Measurements from ENCODE around the gene INPP5E. TPM values are rescaled to one million over a fixed set of nuclear protein-coding genes. Genes with fewer than 3 reads are reported as not detected.

INPP5E gene
- total and polyA plus RNA-seq, 12 donors: 6.6 to 16.8 (median 9.3) TPM

DNA sequence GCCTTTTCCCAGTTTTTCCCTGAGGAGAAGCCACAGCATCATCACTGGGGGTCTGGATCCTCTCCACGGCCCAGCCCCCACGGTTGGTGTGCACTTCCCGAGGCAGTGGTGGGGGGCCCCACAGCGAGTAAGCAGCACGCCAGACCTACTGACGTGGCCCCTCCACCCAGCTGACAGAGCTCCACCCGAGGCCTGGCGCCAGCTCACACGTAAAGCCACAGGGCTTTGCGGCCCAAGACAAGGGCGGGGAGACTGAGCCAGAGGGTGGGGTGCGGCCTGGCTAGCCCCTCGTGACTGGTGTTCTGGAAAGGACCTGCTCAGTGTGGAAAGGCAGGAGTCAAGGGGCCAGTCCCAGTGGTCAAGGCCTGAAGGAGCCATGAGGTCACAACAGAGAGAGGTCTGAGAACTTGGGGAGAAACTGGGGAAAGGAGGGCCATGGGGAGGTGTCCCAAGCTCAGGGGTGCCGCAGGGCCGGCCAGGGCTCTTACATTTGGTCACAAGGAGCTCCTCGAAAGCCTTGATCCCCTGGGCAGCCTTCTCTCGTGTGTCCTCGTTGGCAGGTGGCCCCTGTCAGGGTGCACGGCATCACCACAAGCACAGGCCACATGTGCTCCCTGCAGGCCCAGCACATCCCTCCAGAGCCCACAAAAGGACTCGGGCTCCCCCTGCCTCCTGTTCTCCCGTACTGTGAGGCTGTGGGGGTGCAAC lies 45.2 kb downstream of the INPP5E start:
- TF ChIP-seq, protein P1, sequence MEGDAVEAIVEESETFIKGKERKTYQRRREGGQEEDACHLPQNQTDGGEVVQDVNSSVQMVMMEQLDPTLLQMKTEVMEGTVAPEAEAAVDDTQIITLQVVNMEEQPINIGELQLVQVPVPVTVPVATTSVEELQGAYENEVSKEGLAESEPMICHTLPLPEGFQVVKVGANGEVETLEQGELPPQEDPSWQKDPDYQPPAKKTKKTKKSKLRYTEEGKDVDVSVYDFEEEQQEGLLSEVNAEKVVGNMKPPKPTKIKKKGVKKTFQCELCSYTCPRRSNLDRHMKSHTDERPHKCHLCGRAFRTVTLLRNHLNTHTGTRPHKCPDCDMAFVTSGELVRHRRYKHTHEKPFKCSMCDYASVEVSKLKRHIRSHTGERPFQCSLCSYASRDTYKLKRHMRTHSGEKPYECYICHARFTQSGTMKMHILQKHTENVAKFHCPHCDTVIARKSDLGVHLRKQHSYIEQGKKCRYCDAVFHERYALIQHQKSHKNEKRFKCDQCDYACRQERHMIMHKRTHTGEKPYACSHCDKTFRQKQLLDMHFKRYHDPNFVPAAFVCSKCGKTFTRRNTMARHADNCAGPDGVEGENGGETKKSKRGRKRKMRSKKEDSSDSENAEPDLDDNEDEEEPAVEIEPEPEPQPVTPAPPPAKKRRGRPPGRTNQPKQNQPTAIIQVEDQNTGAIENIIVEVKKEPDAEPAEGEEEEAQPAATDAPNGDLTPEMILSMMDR (IDR thresholded peaks at IDR 0.05): no peak
- Histone ChIP-seq H3K36me3 (peaks cover 0 to 87% (median 59%) of the 10 kb centered on the region in 9 donors), H3K9me3 (no peaks in the 10 kb centered on the region), H3K4me1 (peaks cover 7 to 15% (median 10%) of the 10 kb centered on the region in 9 donors), H3K27me3 (no peaks in the 10 kb centered on the region), H3K27ac (no peak overlapping the region), H3K4me3 (no peak overlapping the region)
- no peak for DNase-seq
- intact Hi-C loops (cut with DNase I): loop anchor here in 1 of 10 donors (5.0 kb wide), 1 partner anchor 62 kb away; no protein-coding TSS in a partner anchor
- 91 to 96% methylated on average over 21 of the region's 21 CpGs for WGBS, 2 donors
- peak in 1 of 8 donors; percentile 10 for ATAC-seq

DNA sequence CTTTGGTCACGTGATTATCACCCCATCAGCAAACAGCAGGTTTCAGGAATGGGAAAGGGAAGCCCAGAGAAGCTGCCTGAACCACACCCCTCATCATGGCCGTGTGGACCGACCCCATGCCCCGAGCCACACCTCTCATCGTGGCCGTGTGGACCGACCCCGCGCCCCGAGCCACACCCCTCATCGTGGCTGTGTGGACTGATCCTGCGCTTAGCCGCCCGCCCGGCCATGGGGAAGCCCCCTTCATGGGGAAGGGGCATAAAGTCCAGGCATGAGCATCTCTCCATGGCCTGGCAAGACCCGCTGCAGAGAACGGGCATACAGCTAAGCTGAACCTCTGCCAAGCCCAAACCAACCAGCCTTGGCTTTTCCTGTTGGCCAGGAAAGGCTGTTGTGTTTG lies 46.1 kb downstream of the INPP5E start:
- whole genome bisulfite sequencing, 2 donors: 88 to 91% methylated on average over 17 of the region's 17 CpGs

DNA sequence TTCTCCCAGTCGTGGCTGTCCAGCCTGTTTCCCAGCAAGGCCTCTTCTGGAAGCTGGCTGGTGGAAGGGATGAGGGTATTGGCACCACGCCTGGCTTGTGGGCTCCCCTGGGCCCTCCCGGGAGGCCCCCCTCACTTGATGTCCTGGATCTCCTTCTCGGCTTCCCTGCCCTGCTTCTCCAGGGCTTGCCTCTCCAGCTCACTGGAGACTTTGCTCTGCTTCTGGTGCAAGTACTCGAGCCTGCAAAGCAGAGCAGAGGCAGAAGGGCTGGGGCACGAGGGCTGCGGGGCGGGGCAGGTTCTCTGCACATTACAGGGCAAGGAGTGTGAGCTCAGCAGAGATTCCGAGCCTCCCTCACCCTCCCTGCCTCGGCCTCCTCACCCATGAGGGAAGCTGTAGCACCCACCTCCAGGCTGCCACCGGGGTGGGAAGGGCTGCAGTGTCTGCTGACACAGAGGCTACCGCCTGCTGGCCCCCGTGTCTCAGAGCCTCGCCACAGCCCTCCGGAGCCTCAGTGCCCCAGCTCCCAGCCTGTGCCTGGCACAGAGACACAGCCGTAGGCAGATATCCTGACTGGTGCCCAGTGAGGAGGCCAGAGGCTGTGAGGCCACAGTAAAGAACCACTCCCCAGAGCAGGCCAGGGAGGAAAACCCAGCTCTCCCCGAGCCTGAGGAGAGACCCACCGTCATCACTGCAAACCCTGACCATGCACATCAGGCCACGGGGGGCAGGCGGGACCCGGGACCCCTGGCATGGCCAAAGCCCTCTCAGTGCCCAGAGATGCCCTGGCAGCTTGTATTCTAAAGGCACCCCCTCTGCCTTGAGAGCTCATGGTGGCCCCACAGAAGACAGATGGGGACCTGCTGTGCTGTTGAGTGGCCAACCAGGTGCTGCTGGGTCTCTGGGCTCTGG lies 46.9 kb downstream of the INPP5E start:
- ATAC-seq: no peak
- Histone ChIP-seq H3K4me3 (no peak overlapping the region), H3K36me3 (peaks cover 3 to 98% (median 68%) of the 10 kb centered on the region in 9 donors), H3K4me1 (no peaks in the 10 kb centered on the region), H3K27ac (no peak overlapping the region), H3K27me3 (no peaks in the 10 kb centered on the region), H3K9me3 (no peaks in the 10 kb centered on the region)
- TF ChIP-seq, protein P1 (IDR thresholded peaks at IDR 0.05): no peak
- intact Hi-C loops (cut with DNase I): no loop called here
- no peak for DNase-seq
- 79 to 80% methylated on average over 21 of the region's 21 CpGs for WGBS, 2 donors

More for the DNA sequence above, 46.1 kb downstream of the INPP5E start:
- ATAC-seq (no peak), DNase-seq (no peak)
- no peak overlapping the region for H3K4me3 ChIP-seq
- H3K4me1 ChIP-seq: peaks cover 0 to 6% (median under 1%) of the 10 kb centered on the region in 9 donors
- peaks cover 0 to 96% (median 60%) of the 10 kb centered on the region in 9 donors for H3K36me3 ChIP-seq
- H3K27ac ChIP-seq: no peak overlapping the region
- intact Hi-C loops (cut with DNase I): no loop called here
- no peaks in the 10 kb centered on the region for H3K27me3 ChIP-seq
- H3K9me3 ChIP-seq: no peaks in the 10 kb centered on the region
- TF ChIP-seq, protein P1 (IDR thresholded peaks at IDR 0.05): no peak

DNA sequence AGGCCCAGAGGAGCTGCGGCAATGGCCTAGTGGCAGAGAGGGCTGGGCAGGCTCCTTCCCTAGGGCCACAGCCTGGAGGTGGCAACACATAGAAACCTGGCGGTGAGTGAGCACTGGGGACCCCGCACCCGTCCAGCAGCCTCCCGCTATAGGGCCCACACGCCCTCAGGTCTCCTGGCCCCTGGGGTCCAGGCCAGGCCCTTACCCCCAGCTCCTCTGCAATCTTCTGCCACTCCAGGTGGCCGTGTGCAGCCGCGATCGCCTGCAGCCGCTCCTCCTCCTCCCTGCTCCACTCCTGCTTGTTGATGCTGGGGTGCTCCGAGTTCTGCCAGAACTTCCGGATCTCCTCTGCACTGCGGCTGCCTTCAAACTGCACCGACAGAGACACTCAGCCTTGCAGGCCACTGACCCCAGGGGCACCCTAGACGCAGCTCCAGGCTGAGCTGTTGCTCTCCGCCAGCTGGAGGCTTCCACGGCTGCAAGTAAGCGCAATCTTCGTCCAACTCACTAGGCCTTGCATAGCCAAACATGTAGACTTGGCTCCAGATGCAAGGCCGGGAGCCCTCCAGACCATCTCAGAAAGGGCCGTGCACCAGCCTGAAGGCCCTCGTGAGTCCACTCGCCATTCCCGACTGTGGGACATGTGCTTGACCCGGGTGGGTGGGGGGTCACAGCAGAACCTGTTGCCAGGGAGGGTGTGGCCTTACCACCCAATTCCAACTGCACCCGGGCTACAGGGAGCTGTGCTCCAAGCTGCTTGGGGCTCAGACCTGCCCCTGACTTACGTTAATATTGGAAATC lies 47.7 kb downstream of the INPP5E start:
- no peak for ATAC-seq
- WGBS, 2 donors: 89 to 92% methylated on average over 28 of the region's 28 CpGs

More for the DNA sequence above, 47.7 kb downstream of the INPP5E start:
- DNase-seq: no peak
- Histone ChIP-seq H3K36me3 (peaks cover 6 to 100% (median 74%) of the 10 kb centered on the region in 9 donors), H3K4me3 (no peak overlapping the region), H3K27me3 (no peaks in the 10 kb centered on the region), H3K4me1 (no peaks in the 10 kb centered on the region), H3K9me3 (no peaks in the 10 kb centered on the region), H3K27ac (no peak overlapping the region)
- TF ChIP-seq, protein P1 (IDR thresholded peaks at IDR 0.05): no peak
- intact Hi-C loops (cut with DNase I): no loop called here

All from heart right ventricle (tissue), 16 donors.